ENCODE results near the gene ZNF454.

Gene ZNF454

DNA sequence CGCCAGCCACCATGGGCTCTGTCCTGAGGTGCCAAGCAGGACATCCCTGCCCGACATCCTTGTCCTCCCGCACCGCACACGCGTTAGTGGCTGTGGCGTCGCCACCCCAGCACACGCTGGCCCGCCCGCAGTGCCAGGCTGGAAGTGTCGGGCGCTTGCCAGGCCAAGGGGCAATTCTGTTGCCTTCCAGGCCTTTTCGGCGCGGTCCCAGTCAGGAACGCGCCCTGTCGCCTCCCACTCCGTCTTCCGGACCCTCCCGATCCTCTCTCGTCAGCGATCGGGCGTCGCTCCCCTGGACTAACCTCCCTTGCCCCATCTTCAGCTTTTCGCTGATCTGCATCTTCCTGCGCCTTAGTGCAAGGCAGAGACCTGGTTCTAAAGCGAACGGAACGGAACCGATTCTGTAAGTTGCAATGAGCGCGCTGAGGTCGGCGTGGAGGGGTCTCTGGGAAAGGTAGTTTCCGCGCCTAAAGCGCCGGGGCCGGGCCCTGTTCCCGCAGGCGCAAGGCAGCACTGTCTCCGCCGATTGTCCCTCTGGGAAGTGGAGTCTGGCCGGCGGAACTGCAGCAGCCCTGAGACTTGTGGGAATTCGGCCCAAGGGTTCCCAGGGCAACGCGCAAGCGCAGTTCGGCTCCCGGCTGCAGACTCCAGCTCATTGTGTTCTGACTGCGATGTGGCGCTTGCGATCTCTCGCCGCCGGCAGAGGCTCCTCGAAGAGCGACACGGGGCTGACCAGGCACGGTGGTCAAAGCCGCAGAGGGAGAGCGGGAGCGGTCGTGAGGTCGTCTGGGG, at the start of gene ZNF454:
Gene ZNF454 (plus strand): TSS at position 630 of the 792 bp plus-strand sequence. CDS start 1,594 bp downstream, outside the sequence.
- H3K4me3 ChIP-seq (ENCODE audit: low read length, poor library complexity, severe bottlenecking): no peak within 1 kb of the TSS

DNA sequence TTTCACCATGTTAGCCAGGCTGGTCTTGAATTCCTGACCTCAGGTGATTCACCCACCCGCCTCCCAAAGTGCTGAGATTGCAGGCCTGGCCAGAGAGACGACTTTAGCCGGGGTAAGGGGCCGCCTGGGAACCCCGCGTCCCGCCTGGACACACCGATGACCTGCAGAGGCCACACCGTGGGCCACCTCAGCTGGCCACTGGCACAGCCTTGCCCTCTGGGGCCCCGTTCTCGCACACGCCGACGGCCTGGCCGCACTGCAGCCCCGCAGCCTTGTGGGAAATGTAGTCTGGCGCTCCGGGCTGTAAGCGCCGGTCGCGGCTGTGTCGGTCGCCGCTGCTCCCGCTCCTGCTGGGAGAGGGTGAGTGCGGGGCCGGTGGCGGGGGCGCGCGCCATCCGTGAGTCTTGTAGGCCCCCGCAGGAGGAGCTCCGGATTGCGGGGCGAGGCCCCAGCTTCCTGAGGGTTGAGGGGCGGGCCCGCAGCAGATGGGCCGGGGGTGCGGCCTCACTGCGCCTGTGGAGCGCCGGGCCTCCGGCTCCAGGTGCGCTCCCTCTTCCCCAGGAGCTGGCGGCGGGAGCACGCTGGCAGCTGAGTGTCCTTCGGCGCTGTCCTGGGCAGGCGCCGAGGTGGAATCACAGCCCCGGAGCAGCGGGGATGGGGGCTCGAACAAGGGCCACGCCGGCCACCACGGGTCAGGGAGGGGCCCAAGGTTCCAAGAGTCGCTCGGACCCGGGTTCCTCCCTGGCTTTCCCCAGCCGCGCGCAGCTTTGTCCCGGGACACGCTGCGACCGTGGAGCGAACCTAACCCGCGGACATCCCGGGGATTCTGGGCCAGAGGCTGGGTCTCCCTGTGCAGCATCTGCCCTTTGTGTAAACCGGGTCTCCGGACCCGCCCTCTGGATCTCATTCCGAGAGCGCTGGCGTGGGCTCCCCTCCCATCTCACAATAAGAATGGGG, 45.1 kb upstream of the ZNF454 start, which contains the start of gene ZFP2:
Gene ZFP2 (plus strand): TSS at position 299 of the 957 bp plus-strand sequence. CDS start 35,401 bp downstream, outside the sequence.
- H4K20me1 ChIP-seq (ENCODE audit: insufficient read depth, low read length, poor library complexity, severe bottlenecking): no peaks in the 10 kb centered on the region
- no peaks in the 10 kb centered on the region for H3F3A ChIP-seq (ENCODE audit: low read depth)
- no peaks in the 10 kb centered on the region for H3K36me3 ChIP-seq (ENCODE audit: insufficient read depth, low read length)
- H3K27me3 ChIP-seq (ENCODE audit: insufficient read depth, low read length, poor library complexity, severe bottlenecking): no peaks in the 10 kb centered on the region
- no peak for TF ChIP-seq EZH2phosphoT487 (IDR thresholded peaks at IDR 0.05; ENCODE audit: borderline replicate concordance)
- TF ChIP-seq, protein P1, sequence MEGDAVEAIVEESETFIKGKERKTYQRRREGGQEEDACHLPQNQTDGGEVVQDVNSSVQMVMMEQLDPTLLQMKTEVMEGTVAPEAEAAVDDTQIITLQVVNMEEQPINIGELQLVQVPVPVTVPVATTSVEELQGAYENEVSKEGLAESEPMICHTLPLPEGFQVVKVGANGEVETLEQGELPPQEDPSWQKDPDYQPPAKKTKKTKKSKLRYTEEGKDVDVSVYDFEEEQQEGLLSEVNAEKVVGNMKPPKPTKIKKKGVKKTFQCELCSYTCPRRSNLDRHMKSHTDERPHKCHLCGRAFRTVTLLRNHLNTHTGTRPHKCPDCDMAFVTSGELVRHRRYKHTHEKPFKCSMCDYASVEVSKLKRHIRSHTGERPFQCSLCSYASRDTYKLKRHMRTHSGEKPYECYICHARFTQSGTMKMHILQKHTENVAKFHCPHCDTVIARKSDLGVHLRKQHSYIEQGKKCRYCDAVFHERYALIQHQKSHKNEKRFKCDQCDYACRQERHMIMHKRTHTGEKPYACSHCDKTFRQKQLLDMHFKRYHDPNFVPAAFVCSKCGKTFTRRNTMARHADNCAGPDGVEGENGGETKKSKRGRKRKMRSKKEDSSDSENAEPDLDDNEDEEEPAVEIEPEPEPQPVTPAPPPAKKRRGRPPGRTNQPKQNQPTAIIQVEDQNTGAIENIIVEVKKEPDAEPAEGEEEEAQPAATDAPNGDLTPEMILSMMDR (conservative IDR thresholded peaks at IDR 0.05; ENCODE audit: low read length): no peak
- no peak within 1 kb of the TSS for H3K4me2 ChIP-seq (ENCODE audit: low read depth, low read length, poor library complexity, severe bottlenecking)
- no peaks in the 10 kb centered on the region for H3K9me3 ChIP-seq (ENCODE audit: insufficient read depth, low read depth, low read length)
- H3K79me2 ChIP-seq (ENCODE audit: insufficient read depth, low read length): no peaks in the 10 kb centered on the region
- H3K9ac ChIP-seq (ENCODE audit: low read depth, low read length, poor library complexity, severe bottlenecking): no peak within 1 kb of the TSS
- no peaks in the 10 kb centered on the region for H3K9me2 ChIP-seq (replicated peaks; ENCODE audit: low read depth, low read length)
- no peak within 1 kb of the TSS for H3K4me3 ChIP-seq (ENCODE audit: low read length, poor library complexity, severe bottlenecking)
- no peaks in the 10 kb centered on the region for H3K4me1 ChIP-seq (ENCODE audit: insufficient read depth, low read length, poor library complexity, severe bottlenecking)
- no peak within 1 kb of the TSS for H2AFZ ChIP-seq (ENCODE audit: low read length)

More for the DNA sequence above, at the start of gene ZNF454:
- H3K9me3 ChIP-seq (ENCODE audit: insufficient read depth, low read depth, low read length): no peaks in the 10 kb centered on the region
- H3K9me2 ChIP-seq (replicated peaks; ENCODE audit: low read depth, low read length): no peaks in the 10 kb centered on the region
- H3K27me3 ChIP-seq (ENCODE audit: insufficient read depth, low read length, poor library complexity, severe bottlenecking): no peaks in the 10 kb centered on the region
- no peaks in the 10 kb centered on the region for H3K36me3 ChIP-seq (ENCODE audit: insufficient read depth, low read length)
- no peak within 1 kb of the TSS for H3K4me2 ChIP-seq (ENCODE audit: low read depth, low read length, poor library complexity, severe bottlenecking)
- no peaks in the 10 kb centered on the region for H4K20me1 ChIP-seq (ENCODE audit: insufficient read depth, low read length, poor library complexity, severe bottlenecking)
- no peaks in the 10 kb centered on the region for H3K79me2 ChIP-seq (ENCODE audit: insufficient read depth, low read length)
- H3F3A ChIP-seq (ENCODE audit: low read depth): no peaks in the 10 kb centered on the region
- H3K9ac ChIP-seq (ENCODE audit: low read depth, low read length, poor library complexity, severe bottlenecking): no peak within 1 kb of the TSS
- H3K4me1 ChIP-seq (ENCODE audit: insufficient read depth, low read length, poor library complexity, severe bottlenecking): no peaks in the 10 kb centered on the region
- TF ChIP-seq EZH2phosphoT487 (IDR thresholded peaks at IDR 0.05; ENCODE audit: borderline replicate concordance): no peak
- TF ChIP-seq, protein P1 (conservative IDR thresholded peaks at IDR 0.05; ENCODE audit: low read length): no peak
- H2AFZ ChIP-seq (ENCODE audit: low read length): no peak within 1 kb of the TSS

DNA sequence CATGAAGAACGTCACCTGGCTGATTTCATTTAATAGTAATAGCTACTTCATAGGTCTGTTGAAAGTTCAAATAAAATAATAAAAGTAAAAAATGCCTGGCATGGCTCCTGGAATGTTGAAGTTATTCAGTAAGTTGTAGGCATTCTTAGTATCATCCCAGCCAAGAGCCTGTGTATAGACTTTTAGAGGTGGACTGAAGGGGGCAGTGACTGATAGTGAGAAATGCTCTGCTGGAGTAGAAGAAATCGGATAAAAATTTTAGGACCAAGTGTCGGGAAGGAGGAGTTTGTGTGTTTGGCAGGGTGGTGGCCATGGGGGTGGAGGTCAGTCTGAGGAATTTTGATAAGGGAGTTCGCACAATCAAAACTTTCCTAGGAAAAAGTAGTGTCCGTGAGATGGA, 41.7 kb upstream of the ZNF454 start:
- no peak overlapping the region for H3K9ac ChIP-seq (ENCODE audit: low read depth, low read length, poor library complexity, severe bottlenecking)
- TF ChIP-seq, protein P1 (conservative IDR thresholded peaks at IDR 0.05; ENCODE audit: low read length): no peak
- TF ChIP-seq EZH2phosphoT487 (IDR thresholded peaks at IDR 0.05; ENCODE audit: borderline replicate concordance): no peak
- H3K79me2 ChIP-seq (ENCODE audit: insufficient read depth, low read length): no peaks in the 10 kb centered on the region
- no peaks in the 10 kb centered on the region for H4K20me1 ChIP-seq (ENCODE audit: insufficient read depth, low read length, poor library complexity, severe bottlenecking)
- no peaks in the 10 kb centered on the region for H3K27me3 ChIP-seq (ENCODE audit: insufficient read depth, low read length, poor library complexity, severe bottlenecking)
- no peaks in the 10 kb centered on the region for H3K9me3 ChIP-seq (ENCODE audit: insufficient read depth, low read depth, low read length)
- no peak overlapping the region for H3K4me2 ChIP-seq (ENCODE audit: low read depth, low read length, poor library complexity, severe bottlenecking)
- H3F3A ChIP-seq (ENCODE audit: low read depth): no peaks in the 10 kb centered on the region
- no peaks in the 10 kb centered on the region for H3K36me3 ChIP-seq (ENCODE audit: insufficient read depth, low read length)
- H2AFZ ChIP-seq (ENCODE audit: low read length): no peak overlapping the region
- H3K4me1 ChIP-seq (ENCODE audit: insufficient read depth, low read length, poor library complexity, severe bottlenecking): no peaks in the 10 kb centered on the region
- no peaks in the 10 kb centered on the region for H3K9me2 ChIP-seq (replicated peaks; ENCODE audit: low read depth, low read length)
- no peak overlapping the region for H3K4me3 ChIP-seq (ENCODE audit: low read length, poor library complexity, severe bottlenecking)

All from Loucy (cell line).